H9 (cell line): Measurements from ENCODE around the gene NCOA6. TPM values are rescaled to one million over a fixed set of nuclear protein-coding genes. Genes with fewer than 3 reads are reported as not detected.

Source experiments
- DNase-seq: peaks from one replicate; pipeline ENCODE4 v3.0.0-alpha.2; 2017
- H2AFZ ChIP-seq: one replicate; pipeline ENCODE4 v1.6.1; 2013; ENCODE audit warnings: mild to moderate bottlenecking, low read length, control low read depth, moderate library complexity
- H2AK5ac ChIP-seq: 2 replicates; pipeline ENCODE4 v1.6.1; 2013; ENCODE audit warnings: low read length, control low read depth, mixed read lengths; ENCODE audit not compliant: insufficient read length
- H2BK120ac ChIP-seq: one replicate; pipeline ENCODE4 v1.6.1; 2013; ENCODE audit warnings: low read depth, mild to moderate bottlenecking, low read length, control low read depth, inconsistent platforms; ENCODE audit not compliant: poor library complexity, severe bottlenecking
- H2BK12ac ChIP-seq: 2 replicates; pipeline ENCODE4 v1.6.1; 2013; ENCODE audit warnings: low read length, control low read depth, mixed read lengths, low read depth; ENCODE audit not compliant: insufficient read length
- H2BK15ac ChIP-seq: 2 replicates; pipeline ENCODE4 v1.6.1; 2013; ENCODE audit warnings: low read depth, low read length, control low read depth
- H2BK20ac ChIP-seq: one replicate; pipeline ENCODE4 v1.6.1; 2013; ENCODE audit warnings: low read depth, mild to moderate bottlenecking, low read length, control low read depth, inconsistent platforms; ENCODE audit not compliant: poor library complexity, severe bottlenecking
- H2BK5ac ChIP-seq: 2 replicates; pipeline ENCODE4 v1.6.1; 2013; ENCODE audit warnings: low read length, control low read depth, mixed read lengths; ENCODE audit not compliant: insufficient read length
- H3K14ac ChIP-seq: 2 replicates; pipeline ENCODE4 v1.6.1; 2013; ENCODE audit warnings: low read length, control low read depth; ENCODE audit not compliant: insufficient read depth
- H3K18ac ChIP-seq: 2 replicates; pipeline ENCODE4 v1.6.1; 2013; ENCODE audit warnings: low read depth, mild to moderate bottlenecking, mixed read lengths, low read length, control low read depth; ENCODE audit not compliant: insufficient read length
- H3K23ac ChIP-seq: 2 replicates; pipeline ENCODE4 v1.6.1; 2013; ENCODE audit warnings: low read length, control low read depth, mixed read lengths, low read depth; ENCODE audit not compliant: insufficient read length
- H3K23me2 ChIP-seq: 2 replicates; pipeline ENCODE4 v1.6.1; 2013; ENCODE audit warnings: low read depth, mild to moderate bottlenecking, mixed read lengths, low read length, control low read depth; ENCODE audit not compliant: insufficient read length, poor library complexity, severe bottlenecking
- H3K27ac ChIP-seq: 2 replicates; pipeline ENCODE4 v1.5.1; 2013; ENCODE audit warnings: low read length, control low read depth, mixed read lengths, low read depth; ENCODE audit not compliant: insufficient read length
- H3K27me3 ChIP-seq: 2 replicates; pipeline ENCODE4 v1.6.1; 2013; ENCODE audit warnings: low read length, control low read depth, inconsistent platforms; ENCODE audit not compliant: insufficient read depth
- H3K4ac ChIP-seq: 2 replicates; pipeline ENCODE4 v1.6.1; 2013; ENCODE audit warnings: low read depth, mild to moderate bottlenecking, control low read depth, inconsistent platforms, low read length, moderate library complexity
- H3K4me1 ChIP-seq: 2 replicates; pipeline ENCODE4 v1.6.1; 2013; ENCODE audit warnings: low read length, control low read depth, inconsistent platforms; ENCODE audit not compliant: insufficient read depth
- H3K4me2 ChIP-seq: 2 replicates; pipeline ENCODE4 v1.6.1; 2013; ENCODE audit warnings: low read length, control low read depth, mixed read lengths; ENCODE audit not compliant: insufficient read length, insufficient read depth
- H3K56ac ChIP-seq: 2 replicates; pipeline ENCODE4 v1.6.1; 2013; ENCODE audit warnings: low read depth, mild to moderate bottlenecking, mixed read lengths, low read length, control low read depth; ENCODE audit not compliant: insufficient read length
- H3K79me1 ChIP-seq: 2 replicates; pipeline ENCODE4 v1.6.1; 2013; ENCODE audit warnings: low read depth, mild to moderate bottlenecking, moderate library complexity, low read length, control low read depth, inconsistent platforms; ENCODE audit not compliant: insufficient read depth, poor library complexity, severe bottlenecking
- H3K79me2 ChIP-seq: 2 replicates; pipeline ENCODE4 v1.6.1; 2013; ENCODE audit warnings: low read length, control low read depth, inconsistent platforms; ENCODE audit not compliant: insufficient read depth
- H3K9ac ChIP-seq: 2 replicates; pipeline ENCODE4 v1.6.1; 2013; ENCODE audit warnings: low read length, control low read depth, mixed read lengths; ENCODE audit not compliant: insufficient read length; ENCODE audit errors: extremely low read depth
- H3K9me3 ChIP-seq: one replicate; pipeline ENCODE4 v1.6.1; 2013; ENCODE audit warnings: low read depth, low read length, inconsistent platforms; ENCODE audit not compliant: control insufficient read depth
- H3T11ph ChIP-seq: one replicate; pipeline ENCODE4 v1.6.1; 2013; ENCODE audit warnings: mild to moderate bottlenecking, low read length, control low read depth, inconsistent platforms
- H4K20me1 ChIP-seq: one replicate; pipeline ENCODE4 v1.6.1; 2013; ENCODE audit not compliant: control insufficient read depth, insufficient read length, insufficient read depth
- H4K5ac ChIP-seq: 2 replicates; pipeline ENCODE4 v1.6.1; 2013; ENCODE audit warnings: low read depth, mild to moderate bottlenecking, mixed read lengths, low read length, control low read depth; ENCODE audit not compliant: insufficient read length
- H4K8ac ChIP-seq: replicated peaks from 2 replicates; pipeline ENCODE4 v1.6.1; 2013; ENCODE audit warnings: low read length, control low read depth, mixed read lengths, low read depth; ENCODE audit not compliant: insufficient read length
- H4K91ac ChIP-seq: 2 replicates; pipeline ENCODE4 v1.6.1; 2013; ENCODE audit warnings: low read depth, mild to moderate bottlenecking, moderate library complexity, mixed read lengths, low read length, control low read depth; ENCODE audit not compliant: insufficient read length
- H3K27ac Mint-ChIP-seq, 3 experiments: 2 replicates in 2 of 3; 3 replicates in 1 of 3; pipeline ENCODE4 v1.8.0; 2020 to 2021; ENCODE audit warnings: mixed read lengths in 3 of 3, mild to moderate bottlenecking in 1 of 3, moderate library complexity in 1 of 3
- H3K27me3 Mint-ChIP-seq: 2 replicates; pipeline ENCODE4 v1.8.0; 2021; ENCODE audit warnings: low read depth, mild to moderate bottlenecking, moderate library complexity, mixed read lengths
- H3K36me3 Mint-ChIP-seq, 3 experiments: 2 replicates in 2 of 3; 3 replicates in 1 of 3; pipeline ENCODE4 v1.8.0; 2020 to 2021; ENCODE audit warnings: low read depth in 3 of 3, mixed read lengths in 3 of 3; ENCODE audit not compliant: insufficient read depth in 1 of 3
- H3K4me1 Mint-ChIP-seq, 2 experiments: 2 replicates each; pipeline ENCODE4 v1.8.0; 2020; ENCODE audit warnings: mixed read lengths in 2 of 2
- H3K4me3 Mint-ChIP-seq, 2 experiments: 2 replicates in 1 of 2; 3 replicates in 1 of 2; pipeline ENCODE4 v1.8.0; 2020 to 2021; ENCODE audit warnings: mild to moderate bottlenecking in 2 of 2, mixed read lengths in 2 of 2, moderate library complexity in 1 of 2
- H3K9me3 Mint-ChIP-seq, 2 experiments: 2 replicates in 1 of 2; 3 replicates in 1 of 2; pipeline ENCODE4 v1.8.0; 2020; ENCODE audit warnings: mild to moderate bottlenecking in 2 of 2, mixed read lengths in 2 of 2, moderate library complexity in 1 of 2
- WGBS: extraction: QIAGEN DNeasy Blood & Tissue Kit; methylation state at CpG from one replicate; pipeline ENCODE4 v1.1.7; 2013; ENCODE audit warnings: missing lambda C conversion rate, low lambda C conversion rate, mixed read lengths; ENCODE audit not compliant: insufficient read length; ENCODE audit errors: extremely low coverage; 5-methylcytosine and 5-hydroxymethylcytosine counted together
- total RNA-seq: library from RNA; stranded (reverse); gene quantifications from 2 replicates; pipeline ENCODE4 v1.2.1, GENCODE V29; 2021
- TF ChIP-seq, protein P1 (sequence below): fragments of 200-600 bp; sonication (generic); conservative IDR thresholded peaks from 3 replicates; pipeline ENCODE4 v1.8.0; 2021; ENCODE audit warnings: antibody characterized with exemption, mild to moderate bottlenecking

Gene NCOA6
- total RNA-seq, 1 experiment from 2014 or later, result 23.9 TPM

DNA sequence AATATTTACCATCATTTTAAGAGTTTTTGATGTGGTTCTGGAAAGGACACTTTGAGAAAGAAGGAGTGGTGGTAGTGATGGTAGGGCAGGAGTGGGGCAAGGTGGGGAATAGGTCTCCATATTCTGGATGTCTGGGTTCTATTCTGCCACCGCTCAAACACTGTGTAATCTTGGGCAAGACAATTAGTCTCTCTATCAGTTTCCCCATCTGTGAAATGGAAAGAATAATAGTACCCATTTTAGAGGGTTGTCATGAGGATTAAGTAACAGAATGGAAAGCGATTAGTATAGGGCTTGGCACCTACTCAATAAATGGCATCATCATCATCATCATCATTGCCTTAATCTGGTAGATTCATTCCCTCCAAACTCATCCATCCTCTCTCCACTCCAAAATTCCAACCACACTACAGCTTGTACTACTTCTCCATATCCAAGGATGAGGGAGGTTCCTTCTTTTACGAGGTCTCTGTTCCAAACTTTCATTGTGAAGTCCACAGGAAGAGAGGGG is 48.2 kb upstream of the NCOA6 start:
- TF ChIP-seq, protein P1, sequence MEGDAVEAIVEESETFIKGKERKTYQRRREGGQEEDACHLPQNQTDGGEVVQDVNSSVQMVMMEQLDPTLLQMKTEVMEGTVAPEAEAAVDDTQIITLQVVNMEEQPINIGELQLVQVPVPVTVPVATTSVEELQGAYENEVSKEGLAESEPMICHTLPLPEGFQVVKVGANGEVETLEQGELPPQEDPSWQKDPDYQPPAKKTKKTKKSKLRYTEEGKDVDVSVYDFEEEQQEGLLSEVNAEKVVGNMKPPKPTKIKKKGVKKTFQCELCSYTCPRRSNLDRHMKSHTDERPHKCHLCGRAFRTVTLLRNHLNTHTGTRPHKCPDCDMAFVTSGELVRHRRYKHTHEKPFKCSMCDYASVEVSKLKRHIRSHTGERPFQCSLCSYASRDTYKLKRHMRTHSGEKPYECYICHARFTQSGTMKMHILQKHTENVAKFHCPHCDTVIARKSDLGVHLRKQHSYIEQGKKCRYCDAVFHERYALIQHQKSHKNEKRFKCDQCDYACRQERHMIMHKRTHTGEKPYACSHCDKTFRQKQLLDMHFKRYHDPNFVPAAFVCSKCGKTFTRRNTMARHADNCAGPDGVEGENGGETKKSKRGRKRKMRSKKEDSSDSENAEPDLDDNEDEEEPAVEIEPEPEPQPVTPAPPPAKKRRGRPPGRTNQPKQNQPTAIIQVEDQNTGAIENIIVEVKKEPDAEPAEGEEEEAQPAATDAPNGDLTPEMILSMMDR, result no peak
- no peaks in the 10 kb centered on the region; the same call in 1 of the 2 replicates for H3K27me3 ChIP-seq
- H3K23me2 ChIP-seq, result peaks cover 18% of the 10 kb centered on the region
- H3K27ac ChIP-seq, result no peak overlapping the region
- Mint-ChIP-seq H3K27ac (no peak overlapping the region; a peak in 1 of 7 replicates), H3K36me3 (peaks cover 0 to 9% (median 0%) of the 10 kb centered on the region in 3 experiments; a peak in 5 of 7 replicates), H3K4me3 (peak overlapping the region; percentile 92 to 95), H3K9me3 (no peaks in the 10 kb centered on the region), H3K27me3 (peaks cover 39% of the 10 kb centered on the region), H3K4me1 (peaks cover 39 to 41% of the 10 kb centered on the region in 2 experiments)
- no peak overlapping the region for H3K56ac ChIP-seq
- no peak overlapping the region for H4K91ac ChIP-seq
- no peak overlapping the region for H2BK15ac ChIP-seq
- H2AK5ac ChIP-seq, result no peak overlapping the region
- H2BK5ac ChIP-seq, result no peak overlapping the region
- no CpG with 5 or more reads among the region's 3 CpGs for WGBS
- H3K18ac ChIP-seq, result no peak overlapping the region
- no peak overlapping the region for H3K9ac ChIP-seq
- no peak overlapping the region for H3K23ac ChIP-seq
- no peak overlapping the region for H2BK120ac ChIP-seq
- H2BK12ac ChIP-seq, result no peak overlapping the region
- no peak overlapping the region for H2AFZ ChIP-seq
- peak overlapping the region; percentile 93 for H3K4me2 ChIP-seq
- H2BK20ac ChIP-seq, result no peak overlapping the region
- no peaks in the 10 kb centered on the region for H3K79me1 ChIP-seq
- H3K4ac ChIP-seq, result no peak overlapping the region
- no peak overlapping the region for H4K5ac ChIP-seq
- H3K9me3 ChIP-seq, result no peaks in the 10 kb centered on the region
- DNase-seq, result no peak
- H4K20me1 ChIP-seq, result no peaks in the 10 kb centered on the region
- H4K8ac ChIP-seq, result no peak overlapping the region
- no peak overlapping the region for H3T11ph ChIP-seq
- peaks cover 8% of the 10 kb centered on the region; the same call in 1 of the 2 replicates for H3K4me1 ChIP-seq
- H3K79me2 ChIP-seq, result no peaks in the 10 kb centered on the region; the same call in 1 of the 2 replicates
- H3K14ac ChIP-seq, result no peak overlapping the region
